Heart left ventricle (tissue), 16 donors: ENCODE results near the gene FCHSD1. TPM values are rescaled to one million over a fixed set of nuclear protein-coding genes. Genes with fewer than 3 reads are reported as not detected.

Experiments
- ATAC-seq, 4 donors: fragments of 200-7000 bp; cut with Tn5 transposase; one replicate each; pipeline ENCODE4 v1.9.1; 2020 to 2022; ENCODE audit warnings: moderate library complexity in 4 of 4, mild to moderate bottlenecking in 3 of 4, moderate number of reproducible peaks in 1 of 4
- DNase-seq, 5 donors: peaks; one replicate each; pipeline ENCODE4 v3.0.0-alpha.2; 2020
- H3K27ac ChIP-seq, 12 donors: fragments of 200-600 bp; sonication (generic) in 4 of 12; one replicate each; pipeline versions ENCODE4 v1.5.0 to v1.8.0; 2016 to 2022; ENCODE audit warnings: mild to moderate bottlenecking in 2 of 12
- H3K27me3 ChIP-seq, 9 donors: fragments of 200-600 bp; sonication (generic) in 2 of 9; one replicate each; pipeline versions ENCODE4 v1.5.1 to v1.8.0; 2016 to 2022; ENCODE audit warnings: mild to moderate bottlenecking in 3 of 9
- H3K36me3 ChIP-seq, 9 donors: fragments of 200-600 bp; sonication (generic) in 2 of 9; one replicate each; pipeline versions ENCODE4 v1.5.0 to v1.8.0; 2018 to 2022; ENCODE audit warnings: mild to moderate bottlenecking in 2 of 9
- H3K4me1 ChIP-seq, 12 donors: fragments of 200-600 bp; sonication (generic) in 4 of 12; one replicate each; pipeline versions ENCODE4 v1.5.0 to v1.8.0; 2016 to 2022; ENCODE audit warnings: mild to moderate bottlenecking in 3 of 12
- H3K4me3 ChIP-seq, 12 donors: fragments of 200-600 bp; sonication (generic) in 4 of 12; one replicate each; pipeline versions ENCODE4 v1.5.0 to v1.8.0; 2017 to 2022; ENCODE audit warnings: mild to moderate bottlenecking in 9 of 12, moderate library complexity in 4 of 12
- H3K9me3 ChIP-seq, 12 donors: fragments of 200-600 bp; sonication (generic) in 4 of 12; one replicate each; pipeline versions ENCODE4 v1.5.0 to v1.8.0; 2016 to 2022; ENCODE audit warnings: mild to moderate bottlenecking in 1 of 12
- POLR2A ChIP-seq, 2 donors: fragments of 450-650 bp; IDR thresholded peaks; one replicate each; pipeline ENCODE4 v1.6.1; 2017; ENCODE audit warnings: antibody characterized with exemption in 2 of 2, mild to moderate bottlenecking in 2 of 2, moderate library complexity in 2 of 2
- WGBS, 4 donors: extraction: QIAGEN DNeasy Blood & Tissue Kit in 2 of 4; methylation state at CpG; one replicate each; pipeline versions ENCODE4 v1.1.5 to v1.1.7; 2013 to 2018; 5-methylcytosine and 5-hydroxymethylcytosine counted together
- intact Hi-C, 10 donors: fragments of 100-400 bp; cut with DNase I; formaldehyde crosslinking; loops; one replicate each; pipeline versions ENCODE4 v1.11.1 to v1.14.2; 2022
- polyA plus RNA-seq, 2 donors: library from polyadenylated mRNA; stranded (reverse); fragments of 200-250 nt; gene quantifications; one replicate each; pipeline ENCODE4 v1.2.3, GENCODE V29; 2013
- total RNA-seq, 9 donors: library from RNA; depleted of rRNA in 2 of 9; stranded (reverse); fragments of >200 nt in 2 of 9; fragmentation: NEBNext Ultra II Directional in 3 of 9; extraction: Animal tissue kit (Norgen Biotek cat#: 25700) in 3 of 9; gene quantifications; one replicate each; pipeline versions ENCODE4 v1.1.0 to v1.2.4, GENCODE V29; 2016 to 2023
- TF ChIP-seq, protein P1 (sequence below), 12 donors: fragments of 200-600 bp; sonication (generic) in 4 of 12; IDR thresholded peaks; one replicate each; pipeline versions ENCODE4 v1.5.0 to v1.8.0; 2018 to 2022; ENCODE audit warnings: antibody characterized with exemption in 12 of 12, mild to moderate bottlenecking in 5 of 12
- donor health status: ischemic (EF 13 %, LVEDD 7.1; RV severe dilation, severe dysfunction).
- donor health status: healthy with polysubstance abuse.
- donor health status: DM: no; HTN: yes; CAD: no.
- donor health status: DM: no; HTN: no; CAD: no.
- donor health status: ischemic (EF 25% LVEDD 6.9; RV normal size, moderate dysfunction).
- donor health status: ischemic (EF 25% LVEDD 5.7; RV mildly dilated, moderate dysfunction).
- donor health status: healthy.
- donor health status: DM: yes; HTN: yes; CAD: no.
- donor health status: ischemic (EF 35%, LVEDD 5.7; RV mildly dilated, moderate dysfunction).
- donor health status: nonischemic (EF 11% LVEDD 7.7; RV severe dilation, severe dysfunction).
- donor health status: DM: yes; HTN: yes; CAD: no.
- donor health status: PGD.
- donor health status: ischemic (EF 29% LVEDD 5.4; RV normal size, mild dysfunction).
- donor health status: nonischemic (EF 23%, LVEDD 6.1; RV moderate dilation, normal function).

Gene FCHSD1
- total and polyA plus RNA-seq, 11 donors: 1.2 to 8.8 (median 2.4) TPM

GRCh38 chr5:141618030-141618803 is 33.0 kb downstream of the FCHSD1 start:
- ATAC-seq: peak; percentile 30 to 49 (median 45)
- DNase-seq: peak; percentile 44 to 73 (median 54)
- H3K9me3 ChIP-seq: no peaks in the 10 kb centered on the region
- peaks cover 0 to 65% (median 33%) of the 10 kb centered on the region in 12 donors for H3K4me1 ChIP-seq
- WGBS, 4 donors: 0 to 2% (median 1%) methylated on average over 36 of the region's 36 CpGs
- no peaks in the 10 kb centered on the region for H3K27me3 ChIP-seq
- TF ChIP-seq, protein P1, sequence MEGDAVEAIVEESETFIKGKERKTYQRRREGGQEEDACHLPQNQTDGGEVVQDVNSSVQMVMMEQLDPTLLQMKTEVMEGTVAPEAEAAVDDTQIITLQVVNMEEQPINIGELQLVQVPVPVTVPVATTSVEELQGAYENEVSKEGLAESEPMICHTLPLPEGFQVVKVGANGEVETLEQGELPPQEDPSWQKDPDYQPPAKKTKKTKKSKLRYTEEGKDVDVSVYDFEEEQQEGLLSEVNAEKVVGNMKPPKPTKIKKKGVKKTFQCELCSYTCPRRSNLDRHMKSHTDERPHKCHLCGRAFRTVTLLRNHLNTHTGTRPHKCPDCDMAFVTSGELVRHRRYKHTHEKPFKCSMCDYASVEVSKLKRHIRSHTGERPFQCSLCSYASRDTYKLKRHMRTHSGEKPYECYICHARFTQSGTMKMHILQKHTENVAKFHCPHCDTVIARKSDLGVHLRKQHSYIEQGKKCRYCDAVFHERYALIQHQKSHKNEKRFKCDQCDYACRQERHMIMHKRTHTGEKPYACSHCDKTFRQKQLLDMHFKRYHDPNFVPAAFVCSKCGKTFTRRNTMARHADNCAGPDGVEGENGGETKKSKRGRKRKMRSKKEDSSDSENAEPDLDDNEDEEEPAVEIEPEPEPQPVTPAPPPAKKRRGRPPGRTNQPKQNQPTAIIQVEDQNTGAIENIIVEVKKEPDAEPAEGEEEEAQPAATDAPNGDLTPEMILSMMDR (IDR thresholded peaks at IDR 0.05): no peak
- no peak for TF ChIP-seq POLR2A (IDR thresholded peaks at IDR 0.05)
- H3K4me3 ChIP-seq: peak overlapping the region; percentile 73 to 99 (median 96)
- peaks cover 0 to 37% (median 31%) of the 10 kb centered on the region in 9 donors for H3K36me3 ChIP-seq
- peak overlapping the region; percentile 75 to 99 (median 96) for H3K27ac ChIP-seq
- intact Hi-C loops: loop anchor here in 2 of 10 donors (2.0 kb wide), 1 partner anchor 25 kb away; no protein-coding TSS in a partner anchor

- Histone ChIP-seq H3K4me1 (peaks cover 0 to 65% (median 39%) of the 10 kb centered on the region in 12 donors), H3K27me3 (no peaks in the 10 kb centered on the region), H3K9me3 (no peaks in the 10 kb centered on the region), H3K4me3 (peak overlapping the region; percentile 73 to 99 (median 96)), H3K36me3 (peaks cover 0 to 31% (median 26%) of the 10 kb centered on the region in 9 donors), H3K27ac (peak overlapping the region; percentile 75 to 99 (median 96))
- ATAC-seq (no peak), DNase-seq (no peak)
- WGBS, 4 donors: 4 to 14% (median 8%) methylated on average over 9 of the region's 9 CpGs
- intact Hi-C loops: loop anchor here in 4 of 10 donors (2.0 kb wide), 3 partner anchors 15 to 25 kb away; no protein-coding TSS in a partner anchor
- TF ChIP-seq, protein P1 (IDR thresholded peaks at IDR 0.05): no peak
- no peak for TF ChIP-seq POLR2A (IDR thresholded peaks at IDR 0.05)
Measured at GRCh38 chr5:141617682-141618029, 33.6 kb downstream of the FCHSD1 start.

- TF ChIP-seq, protein P1 (IDR thresholded peaks at IDR 0.05): no peak
- no peak for TF ChIP-seq POLR2A (IDR thresholded peaks at IDR 0.05)
- ATAC-seq: no peak
- Histone ChIP-seq H3K4me1 (peaks cover 0 to 64% (median 40%) of the 10 kb centered on the region in 12 donors), H3K27ac (peak overlapping the region in 11 of 12 donors; percentile 75 to 99 (median 97)), H3K9me3 (no peaks in the 10 kb centered on the region), H3K27me3 (no peaks in the 10 kb centered on the region), H3K36me3 (peaks cover 0 to 26% (median 21%) of the 10 kb centered on the region in 9 donors), H3K4me3 (peak overlapping the region in 11 of 12 donors; percentile 73 to 99 (median 96))
- intact Hi-C loops: loop anchor here in 2 of 10 donors (2.0 kb wide), 2 partner anchors 14 to 16 kb away; no protein-coding TSS in a partner anchor
- no peak for DNase-seq
- WGBS, 4 donors: 47 to 61% (median 50%) methylated on average over 2 of the region's 2 CpGs
Measured at GRCh38 chr5:141617128-141617527, 34.1 kb downstream of the FCHSD1 start.
